Measurements from ENCODE around the gene KCNK18. TPM values are rescaled to one million over a fixed set of nuclear protein-coding genes. Genes with fewer than 3 reads are reported as not detected.

KCNK18 gene
- total RNA-seq, 1 experiment from 2014 or later, result not detected

DNA sequence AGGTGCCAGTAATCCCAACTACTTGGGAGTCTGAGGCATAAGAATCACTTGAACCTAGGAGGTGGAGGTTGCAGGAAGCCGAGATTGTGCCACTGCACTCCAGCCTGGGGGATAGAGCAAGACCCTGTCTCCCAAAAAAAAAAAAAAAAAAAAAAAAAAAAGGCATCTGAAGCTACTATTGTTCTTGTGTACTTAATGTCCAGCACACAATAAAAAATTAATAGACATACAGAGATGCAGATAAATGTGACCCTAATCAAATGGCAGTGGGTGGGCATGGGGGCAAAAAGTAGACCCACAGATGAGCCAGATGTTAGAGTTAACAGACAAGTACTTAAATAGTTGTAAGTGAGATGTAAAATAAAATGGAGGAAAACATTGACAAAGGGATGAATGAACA is 7.7 kb upstream of the KCNK18 start:
- Histone ChIP-seq H2BK120ac (ENCODE audit: low read depth, low read length, poor library complexity, severe bottlenecking) (no peak overlapping the region), H4K91ac (ENCODE audit: insufficient read length, low read depth, low read length) (no peak overlapping the region), H4K8ac (replicated peaks; ENCODE audit: insufficient read length, low read depth, low read length) (no peak overlapping the region), H2AFZ (ENCODE audit: low read length) (no peak overlapping the region), H2BK5ac (ENCODE audit: insufficient read length, low read length) (no peak overlapping the region), H2BK12ac (ENCODE audit: insufficient read length, low read depth, low read length) (no peak overlapping the region), H3K18ac (ENCODE audit: insufficient read length, low read depth, low read length) (no peak overlapping the region), H2AK5ac (ENCODE audit: insufficient read length, low read length) (no peak overlapping the region), H3K4ac (ENCODE audit: low read depth, low read length) (no peak overlapping the region), H4K5ac (ENCODE audit: insufficient read length, low read depth, low read length) (no peak overlapping the region), H2BK15ac (ENCODE audit: low read depth, low read length) (no peak overlapping the region), H3K23me2 (ENCODE audit: insufficient read length, low read depth, low read length, poor library complexity, severe bottlenecking) (no peaks in the 10 kb centered on the region), H3K56ac (ENCODE audit: insufficient read length, low read depth, low read length) (no peak overlapping the region), H3T11ph (ENCODE audit: low read length) (no peak overlapping the region), H3K23ac (ENCODE audit: insufficient read length, low read depth, low read length) (no peak overlapping the region), H3K9me3 (ENCODE audit: control insufficient read depth, low read depth, low read length) (no peaks in the 10 kb centered on the region), H3K27me3 (ENCODE audit: insufficient read depth, low read length) (no peaks in the 10 kb centered on the region), H3K4me2 (ENCODE audit: insufficient read depth, insufficient read length, low read length) (no peak overlapping the region), H3K4me1 (ENCODE audit: insufficient read depth, low read length) (no peaks in the 10 kb centered on the region), H3K9ac (ENCODE audit: extremely low read depth, insufficient read length, low read length) (no peak overlapping the region), H3K79me2 (ENCODE audit: insufficient read depth, low read length) (no peaks in the 10 kb centered on the region), H3K14ac (ENCODE audit: insufficient read depth, low read length) (no peak overlapping the region), H4K20me1 (ENCODE audit: control insufficient read depth, insufficient read depth, insufficient read length) (no peaks in the 10 kb centered on the region), H3K27ac (ENCODE audit: insufficient read length, low read depth, low read length) (no peak overlapping the region), H3K79me1 (ENCODE audit: insufficient read depth, low read depth, low read length, poor library complexity, severe bottlenecking) (no peaks in the 10 kb centered on the region), H2BK20ac (ENCODE audit: low read depth, low read length, poor library complexity, severe bottlenecking) (no peak overlapping the region)
- Mint-ChIP-seq H3K4me3 (no peak overlapping the region), H3K9me3 (peaks cover 10 to 13% of the 10 kb centered on the region in 2 experiments), H3K27me3 (ENCODE audit: low read depth) (peaks cover 15% of the 10 kb centered on the region), H3K4me1 (peaks cover 3% of the 10 kb centered on the region in 2 experiments; a peak in 2 of 4 replicates), H3K36me3 (ENCODE audit: insufficient read depth in 1 of 3, low read depth in 3 of 3) (peaks cover 0 to 7% (median 0%) of the 10 kb centered on the region in 3 experiments; a peak in 2 of 7 replicates), H3K27ac (no peak overlapping the region)
- TF ChIP-seq, protein P1, sequence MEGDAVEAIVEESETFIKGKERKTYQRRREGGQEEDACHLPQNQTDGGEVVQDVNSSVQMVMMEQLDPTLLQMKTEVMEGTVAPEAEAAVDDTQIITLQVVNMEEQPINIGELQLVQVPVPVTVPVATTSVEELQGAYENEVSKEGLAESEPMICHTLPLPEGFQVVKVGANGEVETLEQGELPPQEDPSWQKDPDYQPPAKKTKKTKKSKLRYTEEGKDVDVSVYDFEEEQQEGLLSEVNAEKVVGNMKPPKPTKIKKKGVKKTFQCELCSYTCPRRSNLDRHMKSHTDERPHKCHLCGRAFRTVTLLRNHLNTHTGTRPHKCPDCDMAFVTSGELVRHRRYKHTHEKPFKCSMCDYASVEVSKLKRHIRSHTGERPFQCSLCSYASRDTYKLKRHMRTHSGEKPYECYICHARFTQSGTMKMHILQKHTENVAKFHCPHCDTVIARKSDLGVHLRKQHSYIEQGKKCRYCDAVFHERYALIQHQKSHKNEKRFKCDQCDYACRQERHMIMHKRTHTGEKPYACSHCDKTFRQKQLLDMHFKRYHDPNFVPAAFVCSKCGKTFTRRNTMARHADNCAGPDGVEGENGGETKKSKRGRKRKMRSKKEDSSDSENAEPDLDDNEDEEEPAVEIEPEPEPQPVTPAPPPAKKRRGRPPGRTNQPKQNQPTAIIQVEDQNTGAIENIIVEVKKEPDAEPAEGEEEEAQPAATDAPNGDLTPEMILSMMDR (conservative IDR thresholded peaks at IDR 0.05), result no peak
- no CpG with 5 or more reads among the region's 1 CpG for WGBS (ENCODE audit: extremely low coverage, insufficient read length, low lambda C conversion rate)
- DNase-seq, result no peak

Measured in H9 (cell line).